ENCODE data around the gene ZNF789.
A peak's percentile ranks its signal among the peaks of the same experiment; 100 is the strongest.

Gene ZNF789

GRCh38 chr7:99504281-99504602, 31.6 kb downstream of the ZNF789 start:
- no peak for DNase-seq (ENCODE audit: low spot score)

- DNase-seq (ENCODE audit: low spot score), result peak; percentile 96
These were observed 32.1 kb downstream of the ZNF789 start, which contains the start of gene ZKSCAN5 for GRCh38 chr7:99504603-99505323. ZKSCAN5 (plus strand) TSS chr7:99504662; CDS start chr7:99506045, 1,383 bp downstream.

GRCh38 chr7:99505324-99505662, 32.6 kb downstream of the ZNF789 start:
- DNase-seq (ENCODE audit: low spot score), result no peak

- DNase-seq (ENCODE audit: low spot score), result no peak
These were observed 41.4 kb downstream of the ZNF789 start for GRCh38 chr7:99514050-99514449.

- no peak for DNase-seq (ENCODE audit: low spot score)
These were observed 48.7 kb downstream of the ZNF789 start for GRCh38 chr7:99521399-99521798.

GRCh38 chr7:99525713-99526440, 53.2 kb downstream of the ZNF789 start:
- DNase-seq (ENCODE audit: low spot score), result no peak

- no peak for DNase-seq (ENCODE audit: low spot score)
These were observed 58.7 kb downstream of the ZNF789 start for GRCh38 chr7:99531354-99531765.

GRCh38 chr7:99535667-99536066, 63.0 kb downstream of the ZNF789 start:
- no peak for DNase-seq (ENCODE audit: low spot score)
